Nephron progenitor cell (in vitro differentiated cells): ENCODE measurements around the gene RPS6KC1.
"Not testable (repeated sequence)": the region's sequence is repeated elsewhere in the genome, so short reads cannot be mapped to it uniquely, and the experiment has no call there.

Experiments
- DNase-seq: peaks from one replicate; pipeline ENCODE4 v3.0.0; 2021
- H3K27ac Mint-ChIP-seq: 2 replicates; pipeline ENCODE4 v1.8.0; 2021; ENCODE audit warnings: mild to moderate bottlenecking, moderate library complexity, mixed read lengths
- H3K27me3 Mint-ChIP-seq: 2 replicates; pipeline ENCODE4 v1.8.0; 2021; ENCODE audit warnings: mild to moderate bottlenecking, low read depth, mixed read lengths; ENCODE audit not compliant: poor library complexity
- H3K36me3 Mint-ChIP-seq: 2 replicates; pipeline ENCODE4 v1.8.0; 2021; ENCODE audit warnings: low read depth, mixed read lengths
- H3K4me1 Mint-ChIP-seq: 2 replicates; pipeline ENCODE4 v1.8.0; 2021; ENCODE audit warnings: mixed read lengths
- H3K4me3 Mint-ChIP-seq: 2 replicates; pipeline ENCODE4 v1.8.0; 2021; ENCODE audit warnings: mild to moderate bottlenecking, moderate library complexity, mixed read lengths
- H3K9me3 Mint-ChIP-seq: 2 replicates; pipeline ENCODE4 v1.8.0; 2021; ENCODE audit warnings: mild to moderate bottlenecking, moderate library complexity, mixed read lengths
- TF ChIP-seq, protein P1 (sequence below): fragments of 200-600 bp; sonication (generic); IDR thresholded peaks from 2 replicates; pipeline ENCODE4 v1.5.0; 2021; ENCODE audit warnings: antibody characterized with exemption

Gene RPS6KC1

DNA sequence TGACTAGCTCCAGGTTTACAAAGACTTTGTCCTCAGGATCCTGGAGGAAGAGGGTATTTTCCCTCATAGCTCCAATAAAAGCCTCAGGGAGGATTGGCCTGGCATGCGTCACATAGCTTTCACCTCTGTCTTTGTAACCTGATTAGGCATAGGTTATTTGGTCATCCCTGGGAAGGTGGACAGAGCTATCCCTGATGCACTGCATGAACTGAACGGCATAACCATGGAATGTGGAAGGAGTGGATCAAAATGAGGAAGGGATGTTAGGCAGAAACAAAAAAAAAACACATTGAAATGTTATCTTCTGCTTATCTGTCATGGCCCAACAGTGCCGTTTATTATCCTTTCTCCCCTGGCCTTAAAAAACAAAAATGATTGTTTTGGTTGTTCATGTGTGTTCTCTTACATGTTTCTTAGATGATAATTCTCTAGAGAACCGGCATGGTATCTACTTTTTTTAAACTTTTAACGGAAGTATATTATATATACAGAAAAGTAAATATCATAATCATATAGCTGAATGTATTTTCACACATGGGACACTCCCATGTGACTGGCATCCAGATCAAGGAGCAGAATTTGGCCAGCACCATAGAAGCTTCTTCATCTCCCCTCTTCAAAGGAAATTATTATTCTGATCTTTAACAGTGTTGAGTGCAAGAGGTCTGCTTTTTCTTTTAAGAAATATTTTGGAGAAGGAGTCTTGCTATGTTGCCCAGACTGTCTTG, 85.3 kb downstream of the RPS6KC1 start:
- Mint-ChIP-seq H3K27me3 (no peaks in the 10 kb centered on the region), H3K36me3 (peaks cover 38% of the 10 kb centered on the region), H3K27ac (peak overlapping the region; percentile 31), H3K4me3 (no peak overlapping the region), H3K4me1 (peaks cover 12% of the 10 kb centered on the region), H3K9me3 (peaks cover 26% of the 10 kb centered on the region)
- DNase-seq: no peak
- TF ChIP-seq, protein P1, sequence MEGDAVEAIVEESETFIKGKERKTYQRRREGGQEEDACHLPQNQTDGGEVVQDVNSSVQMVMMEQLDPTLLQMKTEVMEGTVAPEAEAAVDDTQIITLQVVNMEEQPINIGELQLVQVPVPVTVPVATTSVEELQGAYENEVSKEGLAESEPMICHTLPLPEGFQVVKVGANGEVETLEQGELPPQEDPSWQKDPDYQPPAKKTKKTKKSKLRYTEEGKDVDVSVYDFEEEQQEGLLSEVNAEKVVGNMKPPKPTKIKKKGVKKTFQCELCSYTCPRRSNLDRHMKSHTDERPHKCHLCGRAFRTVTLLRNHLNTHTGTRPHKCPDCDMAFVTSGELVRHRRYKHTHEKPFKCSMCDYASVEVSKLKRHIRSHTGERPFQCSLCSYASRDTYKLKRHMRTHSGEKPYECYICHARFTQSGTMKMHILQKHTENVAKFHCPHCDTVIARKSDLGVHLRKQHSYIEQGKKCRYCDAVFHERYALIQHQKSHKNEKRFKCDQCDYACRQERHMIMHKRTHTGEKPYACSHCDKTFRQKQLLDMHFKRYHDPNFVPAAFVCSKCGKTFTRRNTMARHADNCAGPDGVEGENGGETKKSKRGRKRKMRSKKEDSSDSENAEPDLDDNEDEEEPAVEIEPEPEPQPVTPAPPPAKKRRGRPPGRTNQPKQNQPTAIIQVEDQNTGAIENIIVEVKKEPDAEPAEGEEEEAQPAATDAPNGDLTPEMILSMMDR: no peak

DNA sequence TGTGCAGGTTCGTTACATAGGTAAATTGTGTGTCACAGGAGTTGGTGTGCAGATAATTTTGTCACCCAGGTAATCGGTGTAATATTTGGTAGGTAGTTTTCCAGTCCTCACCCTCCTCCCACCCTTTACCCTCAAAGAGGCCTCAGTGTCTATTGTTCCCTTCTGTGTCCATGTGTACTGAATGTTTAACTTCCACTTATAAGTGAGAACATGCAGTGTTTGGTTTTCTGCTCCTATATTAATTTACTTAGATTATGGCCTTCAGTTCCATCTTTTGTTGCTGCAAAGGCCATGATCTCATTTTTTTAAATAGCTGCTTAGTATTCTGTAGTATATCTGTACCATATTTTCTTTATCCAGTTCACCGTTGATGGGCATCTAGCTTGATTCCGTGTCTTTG, 87.3 kb downstream of the RPS6KC1 start:
- no peak for DNase-seq
- H3K4me3 Mint-ChIP-seq: no peak overlapping the region
- TF ChIP-seq, protein P1: no peak
- peaks cover 37% of the 10 kb centered on the region for H3K9me3 Mint-ChIP-seq
- H3K4me1 Mint-ChIP-seq: peaks cover 16% of the 10 kb centered on the region
- peaks cover 54% of the 10 kb centered on the region for H3K36me3 Mint-ChIP-seq
- no peaks in the 10 kb centered on the region for H3K27me3 Mint-ChIP-seq
- no peak overlapping the region for H3K27ac Mint-ChIP-seq

DNA sequence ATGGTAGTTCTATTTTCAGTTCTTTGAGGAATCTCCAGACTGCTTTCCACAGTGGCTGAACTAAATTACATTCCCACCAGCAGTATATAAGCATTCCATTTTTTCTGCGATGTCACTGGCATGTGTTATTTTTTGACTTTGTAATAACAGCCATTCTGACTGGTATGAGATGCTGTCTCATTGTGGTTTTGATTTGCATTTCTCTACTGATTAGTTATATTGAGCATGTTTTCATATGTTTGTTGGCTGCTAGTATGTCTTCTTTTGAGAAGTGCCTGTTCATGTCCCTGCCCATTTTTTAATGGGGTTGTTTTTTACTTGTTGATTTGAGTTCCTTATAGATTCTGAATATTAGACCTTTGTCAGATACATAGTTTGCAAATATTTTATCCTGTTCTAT, 87.9 kb downstream of the RPS6KC1 start:
- Mint-ChIP-seq H3K27ac (no peak overlapping the region), H3K4me3 (no peak overlapping the region), H3K4me1 (peaks cover 16% of the 10 kb centered on the region), H3K9me3 (peaks cover 37% of the 10 kb centered on the region), H3K27me3 (no peaks in the 10 kb centered on the region), H3K36me3 (peaks cover 59% of the 10 kb centered on the region)
- no peak for DNase-seq
- TF ChIP-seq, protein P1: no peak

DNA sequence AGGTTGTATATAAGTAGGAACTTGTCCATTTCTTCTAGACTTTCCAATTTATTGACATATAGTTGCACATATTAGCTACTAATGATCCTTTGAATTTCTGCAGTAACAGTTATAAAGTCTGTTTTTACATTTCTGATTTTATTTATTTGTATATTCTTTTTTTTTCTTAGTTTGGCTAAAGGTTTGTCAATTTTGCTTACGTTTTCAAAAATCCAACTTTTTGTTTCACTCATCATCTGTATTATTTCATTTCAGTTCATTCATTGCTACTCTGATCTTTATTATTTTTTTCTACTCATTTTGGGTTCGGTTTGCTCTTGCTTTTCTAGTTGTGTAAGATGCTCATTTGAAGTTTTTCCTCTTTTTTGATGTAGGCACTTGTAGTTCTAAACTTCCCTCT, 97.9 kb downstream of the RPS6KC1 start:
- H3K36me3 Mint-ChIP-seq: peaks cover 65% of the 10 kb centered on the region
- no peak for DNase-seq

DNA sequence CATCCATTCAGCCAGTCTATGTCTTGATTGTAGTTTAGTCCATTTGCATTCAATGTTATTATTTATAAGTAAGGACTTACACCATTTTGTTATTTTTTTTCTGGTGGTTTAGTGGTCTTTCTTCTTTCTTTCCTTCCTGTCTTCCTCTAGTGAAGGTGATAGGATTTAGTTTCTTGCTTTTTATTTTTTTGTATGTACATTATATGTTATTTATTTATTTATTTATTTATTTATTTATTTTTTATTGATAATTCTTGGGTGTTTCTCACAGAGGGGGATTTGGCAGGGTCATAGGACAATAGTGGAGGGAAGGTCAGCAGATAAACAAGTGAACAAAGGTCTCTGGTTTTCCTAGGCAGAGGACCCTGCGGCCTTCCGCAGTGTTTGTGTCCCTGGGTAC, 99.0 kb downstream of the RPS6KC1 start:
- Mint-ChIP-seq H3K9me3 (peaks cover 51% of the 10 kb centered on the region), H3K36me3 (peaks cover 65% of the 10 kb centered on the region)
- H3K4me3 Mint-ChIP-seq, H3K27me3 Mint-ChIP-seq, H3K27ac Mint-ChIP-seq, H3K4me1 Mint-ChIP-seq, DNase-seq: not testable (repeated sequence)

More for the DNA sequence above, 97.9 kb downstream of the RPS6KC1 start:
- Mint-ChIP-seq H3K9me3 (peaks cover 42% of the 10 kb centered on the region), H3K27me3 (no peaks in the 10 kb centered on the region), H3K4me3 (no peak overlapping the region), H3K27ac (no peak overlapping the region), H3K4me1 (no peaks in the 10 kb centered on the region)
- TF ChIP-seq, protein P1: no peak

DNA sequence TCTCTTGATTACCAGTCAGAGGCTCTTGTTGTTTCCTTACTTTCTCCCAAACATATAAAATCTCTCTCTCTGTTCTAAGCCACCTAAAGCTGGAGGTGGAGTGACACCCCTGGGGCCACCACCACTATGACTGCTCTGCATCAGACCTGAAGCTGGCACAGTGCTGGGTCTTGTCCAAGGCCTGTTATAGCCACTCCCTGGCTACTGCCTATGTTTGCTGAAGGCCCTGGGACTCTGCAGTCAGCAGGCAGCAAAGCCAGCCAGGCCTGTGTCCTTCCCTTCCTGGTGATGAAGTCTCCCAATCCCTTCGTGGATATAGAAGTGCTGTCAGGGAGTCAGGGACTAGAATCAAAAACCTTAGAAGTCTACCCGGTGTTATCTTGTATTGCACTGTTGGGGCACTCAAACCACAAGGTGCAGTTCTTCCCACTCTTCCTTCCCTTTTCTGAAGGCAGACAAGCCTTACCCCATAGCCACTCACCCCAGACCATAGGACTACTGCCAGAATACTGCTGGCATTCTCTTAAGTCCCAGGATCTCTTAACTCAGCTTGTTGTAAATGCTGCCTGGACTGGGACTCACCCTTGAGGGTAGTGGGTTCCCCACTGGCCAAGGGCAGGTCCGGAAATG, 103.1 kb downstream of the RPS6KC1 start:
- Mint-ChIP-seq H3K27ac (no peak overlapping the region), H3K4me1 (no peaks in the 10 kb centered on the region), H3K27me3 (peaks cover 3% of the 10 kb centered on the region), H3K9me3 (peaks cover 32% of the 10 kb centered on the region), H3K36me3 (peaks cover 59% of the 10 kb centered on the region), H3K4me3 (no peak overlapping the region)
- no peak for DNase-seq
- TF ChIP-seq, protein P1: no peak
